Kidney (tissue), 14 donors: ENCODE results near the gene PTX3. TPM values are rescaled to one million over a fixed set of nuclear protein-coding genes. Genes with fewer than 3 reads are reported as not detected.

Experiments used
- DNase-seq, 5 donors: peaks; one replicate each; pipeline ENCODE4 v3.0.0-alpha.2; 2013 to 2020
- FAIRE-seq: peaks from 2 replicates; lab custom pipeline; 2012; peaks lifted over from hg19 to GRCh38; lab: Jason Lieb, UNC
- H3K27ac ChIP-seq, 2 donors: one replicate each; pipeline ENCODE4 v1.7.0; 2013; ENCODE audit warnings: low read depth in 2 of 2, low read length in 2 of 2, inconsistent platforms in 1 of 2
- H3K27me3 ChIP-seq: one replicate; pipeline ENCODE4 v1.7.1; 2013; ENCODE audit warnings: low read length, inconsistent platforms; ENCODE audit not compliant: control insufficient read depth, insufficient read depth
- H3K36me3 ChIP-seq, 3 donors: one replicate each; pipeline versions ENCODE4 v1.7.0 to v1.7.1; 2013; ENCODE audit warnings: low read length in 3 of 3, control low read depth in 1 of 3, inconsistent platforms in 1 of 3; ENCODE audit not compliant: insufficient read depth in 3 of 3, control insufficient read depth in 2 of 3
- H3K4me1 ChIP-seq, 3 donors: one replicate each; pipeline versions ENCODE4 v1.7.0 to v1.7.1; 2013; ENCODE audit warnings: low read length in 3 of 3, inconsistent platforms in 1 of 3, low read depth in 1 of 3; ENCODE audit not compliant: control insufficient read depth in 2 of 3, insufficient read depth in 2 of 3
- H3K4me3 ChIP-seq, 3 donors: one replicate each; pipeline versions ENCODE4 v1.7.0 to v1.8.1; 2013; ENCODE audit warnings: low read length in 3 of 3, control low read depth in 1 of 3, inconsistent platforms in 1 of 3
- H3K9ac ChIP-seq, 3 donors: one replicate each; pipeline versions ENCODE4 v1.7.0 to v1.7.1; 2013; ENCODE audit warnings: low read length in 3 of 3, control low read depth in 1 of 3, inconsistent platforms in 1 of 3
- H3K9me3 ChIP-seq, 3 donors: one replicate each; pipeline versions ENCODE4 v1.7.0 to v1.7.1; 2013; ENCODE audit warnings: low read length in 3 of 3, control low read depth in 1 of 3, inconsistent platforms in 1 of 3; ENCODE audit not compliant: control insufficient read depth in 2 of 3, insufficient read depth in 1 of 3
- intact Hi-C: fragments of 100-400 bp; cut with DNase I; formaldehyde crosslinking; loops from one replicate; pipeline ENCODE4 v1.11.1; 2022
- polyA plus RNA-seq: library from polyadenylated mRNA; stranded (reverse); fragments of 350-450 nt; fragmentation: Illumina TruSeq; extraction: RNeasy Lipid Tissue Mini Kit (QIAGEN cat#74804); gene quantifications from one replicate; pipeline ENCODE4 v1.2.3, GENCODE V29; 2014; ENCODE audit warnings: low read depth, low replicate concordance; ENCODE audit not compliant: insufficient read depth
- total RNA-seq: library from RNA; stranded (reverse); fragmentation: NEBNext Ultra II Directional; extraction: Animal tissue kit (Norgen Biotek cat#: 25700); gene quantifications from one replicate; pipeline ENCODE4 v1.2.1, GENCODE V29; 2021
- TF ChIP-seq, protein P1 (sequence below): IDR thresholded peaks from 3 replicates; pipeline ENCODE4 v1.5.1; 2012; ENCODE audit warnings: mild to moderate bottlenecking, moderate library complexity, borderline replicate concordance; ENCODE audit not compliant: insufficient read depth; ENCODE audit errors: extremely low read depth
- donor health status: control.
- donor health status: control.
- donor health status: control.
- donor health status: control.
- donor health status: control.
- donor health status: DM: yes; HTN: yes; CAD: no.
- donor health status: Normal renal cell carcinoma (clear cell type).

PTX3 gene
- total and polyA plus RNA-seq, 2 donors from 2014 or later, result 0.45 to 2.7 TPM

DNA sequence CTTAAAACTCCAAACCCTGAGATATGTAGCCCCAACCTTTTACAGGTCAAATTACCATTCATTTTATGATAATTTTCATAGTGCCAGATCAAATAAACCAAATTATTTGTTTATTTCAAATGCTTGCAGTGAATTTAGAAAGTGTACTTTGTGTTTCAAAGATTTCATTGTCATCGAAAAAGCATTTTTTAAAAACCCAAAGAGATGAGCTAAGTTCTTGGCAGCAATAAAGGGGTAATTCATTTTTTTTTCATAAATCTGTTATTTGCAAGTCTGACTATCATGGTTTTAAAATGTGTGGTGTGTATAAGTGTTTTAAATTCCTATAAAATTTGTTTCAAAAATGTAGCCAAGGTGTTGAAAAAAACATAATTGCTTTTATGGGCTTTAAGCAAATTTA is 17.2 kb downstream of the PTX3 start:
- intact Hi-C loops, result no loop called here
- H3K9ac ChIP-seq, result no peak overlapping the region
- H3K4me1 ChIP-seq, result no peaks in the 10 kb centered on the region
- no peak for DNase-seq
- no peaks in the 10 kb centered on the region for H3K9me3 ChIP-seq
- H3K27ac ChIP-seq, result no peak overlapping the region
- no peak overlapping the region for H3K4me3 ChIP-seq
- FAIRE-seq, result no peak
- TF ChIP-seq, protein P1, sequence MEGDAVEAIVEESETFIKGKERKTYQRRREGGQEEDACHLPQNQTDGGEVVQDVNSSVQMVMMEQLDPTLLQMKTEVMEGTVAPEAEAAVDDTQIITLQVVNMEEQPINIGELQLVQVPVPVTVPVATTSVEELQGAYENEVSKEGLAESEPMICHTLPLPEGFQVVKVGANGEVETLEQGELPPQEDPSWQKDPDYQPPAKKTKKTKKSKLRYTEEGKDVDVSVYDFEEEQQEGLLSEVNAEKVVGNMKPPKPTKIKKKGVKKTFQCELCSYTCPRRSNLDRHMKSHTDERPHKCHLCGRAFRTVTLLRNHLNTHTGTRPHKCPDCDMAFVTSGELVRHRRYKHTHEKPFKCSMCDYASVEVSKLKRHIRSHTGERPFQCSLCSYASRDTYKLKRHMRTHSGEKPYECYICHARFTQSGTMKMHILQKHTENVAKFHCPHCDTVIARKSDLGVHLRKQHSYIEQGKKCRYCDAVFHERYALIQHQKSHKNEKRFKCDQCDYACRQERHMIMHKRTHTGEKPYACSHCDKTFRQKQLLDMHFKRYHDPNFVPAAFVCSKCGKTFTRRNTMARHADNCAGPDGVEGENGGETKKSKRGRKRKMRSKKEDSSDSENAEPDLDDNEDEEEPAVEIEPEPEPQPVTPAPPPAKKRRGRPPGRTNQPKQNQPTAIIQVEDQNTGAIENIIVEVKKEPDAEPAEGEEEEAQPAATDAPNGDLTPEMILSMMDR, result no peak
- H3K36me3 ChIP-seq, result no peaks in the 10 kb centered on the region
- no peaks in the 10 kb centered on the region for H3K27me3 ChIP-seq

DNA sequence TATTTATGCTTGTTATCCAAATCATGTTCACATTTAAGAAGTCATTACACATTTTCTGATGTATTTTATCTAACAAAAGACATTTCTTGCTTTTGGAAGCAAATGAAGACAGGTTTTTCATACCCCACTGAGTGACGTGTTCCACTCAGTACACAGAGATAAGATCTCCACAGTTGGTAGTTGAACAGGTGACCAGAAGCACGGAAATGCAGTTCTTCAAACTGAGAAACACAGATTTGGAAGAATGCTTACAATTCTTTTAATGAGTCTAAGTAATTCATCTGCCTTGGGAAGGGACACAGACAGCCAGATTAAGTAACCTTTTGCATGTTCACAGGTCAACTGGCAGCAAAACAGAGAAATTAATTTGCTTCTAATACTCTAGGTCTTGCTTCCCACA is 23.1 kb downstream of the PTX3 start:
- intact Hi-C loops, result no loop called here
- H3K9me3 ChIP-seq, result no peaks in the 10 kb centered on the region
- no peak overlapping the region for H3K9ac ChIP-seq
- H3K27me3 ChIP-seq, result no peaks in the 10 kb centered on the region
- no peak overlapping the region for H3K4me3 ChIP-seq
- FAIRE-seq (no peak), DNase-seq (no peak)
- no peaks in the 10 kb centered on the region for H3K36me3 ChIP-seq
- TF ChIP-seq, protein P1, result no peak
- no peak overlapping the region for H3K27ac ChIP-seq
- peaks cover 0 to 2% (median 0%) of the 10 kb centered on the region in 3 donors for H3K4me1 ChIP-seq

DNA sequence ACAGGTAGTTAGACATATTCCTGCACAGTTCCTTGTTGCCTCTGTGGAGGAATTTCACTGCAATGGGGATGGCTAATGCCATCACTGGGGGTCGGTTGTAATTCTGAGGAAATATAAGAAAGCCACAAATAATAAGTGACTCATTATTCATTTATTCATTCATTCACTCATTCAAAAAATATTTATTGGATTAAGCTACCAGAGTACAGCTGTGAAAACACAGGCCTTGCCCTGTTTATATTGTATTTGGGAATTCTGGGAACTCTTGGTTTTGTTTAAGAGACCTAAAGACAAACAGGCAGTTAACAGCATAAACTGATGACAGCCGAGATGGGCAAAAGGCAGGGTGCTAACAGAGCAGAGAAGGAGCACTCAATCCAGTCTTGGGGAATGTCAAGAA is 23.6 kb downstream of the PTX3 start:
- H3K9ac ChIP-seq, result no peak overlapping the region
- H3K4me3 ChIP-seq, result no peak overlapping the region
- no peaks in the 10 kb centered on the region for H3K9me3 ChIP-seq
- H3K27ac ChIP-seq, result no peak overlapping the region
- H3K27me3 ChIP-seq, result no peaks in the 10 kb centered on the region
- no peak for DNase-seq
- peaks cover 0 to 2% (median 0%) of the 10 kb centered on the region in 3 donors for H3K4me1 ChIP-seq
- intact Hi-C loops, result no loop called here
- FAIRE-seq, result no peak
- H3K36me3 ChIP-seq, result no peaks in the 10 kb centered on the region
- TF ChIP-seq, protein P1, result no peak

DNA sequence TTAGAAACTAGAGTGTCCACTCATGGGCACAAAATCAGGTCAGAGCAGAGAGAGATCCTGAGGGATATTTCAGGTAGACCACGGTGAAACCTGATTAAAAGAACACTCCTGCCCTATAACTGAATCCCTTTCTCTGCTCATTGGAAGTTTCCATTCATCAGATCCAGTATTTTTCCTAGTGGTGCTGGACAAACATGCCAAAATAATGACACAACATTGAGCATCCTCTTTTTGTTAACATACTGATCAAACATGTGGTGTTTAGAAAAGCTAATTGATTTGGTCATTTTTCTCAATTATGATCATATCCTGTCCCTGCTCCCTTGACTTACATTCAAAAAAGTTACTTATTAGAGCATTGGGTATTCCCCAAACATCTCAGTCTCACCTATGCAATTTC is 27.2 kb downstream of the PTX3 start:
- FAIRE-seq, result no peak

More for the DNA sequence above, 27.2 kb downstream of the PTX3 start:
- TF ChIP-seq, protein P1, result no peak
- intact Hi-C loops, result no loop called here
- H3K9ac ChIP-seq, result no peak overlapping the region
- H3K4me1 ChIP-seq, result peaks cover 0 to 2% (median 0%) of the 10 kb centered on the region in 3 donors
- H3K27ac ChIP-seq, result no peak overlapping the region
- no peak for DNase-seq
- no peaks in the 10 kb centered on the region for H3K27me3 ChIP-seq
- H3K9me3 ChIP-seq, result no peaks in the 10 kb centered on the region
- H3K4me3 ChIP-seq, result no peak overlapping the region
- no peaks in the 10 kb centered on the region for H3K36me3 ChIP-seq
